HG02884 (cell line): Measurements from ENCODE around the gene PKIG.

Experiments used
- ATAC-seq: cut with Tn5 transposase; IDR thresholded peaks from one replicate; pipeline ENCODE4 v1.9.1; 2021; ENCODE audit warnings: mild to moderate bottlenecking, moderate library complexity; ENCODE audit not compliant: unreplicated experiment

PKIG gene

DNA sequence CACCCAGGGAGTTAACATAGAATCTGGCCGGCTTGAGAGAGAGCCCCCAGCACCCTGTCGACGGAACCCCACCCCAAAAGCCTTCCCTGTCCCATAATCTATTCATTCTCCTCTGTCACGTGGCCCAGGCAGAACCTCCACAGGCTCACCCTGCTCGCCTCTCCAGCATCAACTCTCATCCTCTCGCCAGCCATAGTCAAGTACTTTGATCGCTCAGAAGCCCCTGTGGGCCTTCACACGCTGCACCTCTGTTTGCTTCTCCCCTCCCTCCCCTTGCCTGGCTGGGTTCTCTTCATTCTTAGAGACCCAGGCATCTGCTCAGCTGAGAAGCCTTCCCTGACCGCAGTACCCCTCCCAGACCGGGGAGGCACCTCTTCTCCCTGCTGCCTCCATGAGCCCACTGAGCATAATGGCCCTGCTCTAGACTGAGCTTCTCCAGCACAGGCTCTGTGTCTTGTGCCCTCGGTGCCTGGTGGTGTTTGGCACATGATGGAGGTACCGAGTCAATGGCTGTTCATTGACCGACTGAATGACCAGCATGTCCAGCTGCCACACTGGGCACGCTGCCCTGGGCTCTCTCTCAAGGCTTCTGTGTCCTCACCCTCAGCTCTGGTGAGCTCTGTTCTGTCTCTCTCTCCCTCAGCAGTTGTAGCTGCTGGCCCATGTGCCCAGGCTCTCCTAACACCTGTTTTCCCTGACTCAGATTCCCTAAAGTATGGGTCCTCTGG lies 33.7 kb downstream of the PKIG start:
- ATAC-seq: no peak

DNA sequence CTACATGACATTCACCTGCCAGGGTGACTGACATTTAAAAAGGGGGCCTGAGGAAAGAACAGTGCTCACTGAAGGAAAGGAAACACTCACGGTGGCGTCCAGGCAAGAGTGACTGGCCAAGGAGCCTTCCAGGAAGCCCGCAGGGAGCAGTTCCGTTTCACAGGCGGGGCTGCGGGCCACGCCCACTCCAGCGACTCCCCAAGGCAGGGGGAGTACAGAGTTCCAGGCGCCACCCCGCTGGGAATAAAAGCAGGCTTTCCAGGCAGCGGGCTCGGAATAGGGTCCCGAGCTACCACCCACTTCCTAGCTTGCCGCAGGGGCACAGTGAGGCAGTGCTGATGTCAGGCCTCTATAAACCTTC lies 34.2 kb downstream of the PKIG start:
- ATAC-seq: no peak

DNA sequence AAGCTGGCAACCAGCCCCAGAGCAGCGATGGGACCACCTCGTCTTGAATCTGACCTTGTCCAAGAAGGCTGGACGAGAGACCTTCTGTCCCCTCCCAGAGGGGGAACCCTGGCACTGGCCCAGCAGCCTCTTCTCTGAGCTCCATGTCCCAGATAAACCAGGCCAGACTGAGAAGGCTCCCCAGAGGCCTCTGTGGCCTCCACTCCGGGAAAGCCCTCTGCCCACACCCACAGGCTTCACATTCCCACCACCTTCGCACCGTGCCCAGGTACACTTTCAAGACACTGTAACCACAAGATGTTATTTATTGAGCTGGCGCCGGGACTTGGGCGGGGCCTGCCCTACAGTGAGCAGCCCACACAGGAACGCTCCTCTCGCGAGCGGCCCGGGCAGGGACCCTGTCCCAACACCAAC lies 35.9 kb downstream of the PKIG start:
- ATAC-seq: no peak

DNA sequence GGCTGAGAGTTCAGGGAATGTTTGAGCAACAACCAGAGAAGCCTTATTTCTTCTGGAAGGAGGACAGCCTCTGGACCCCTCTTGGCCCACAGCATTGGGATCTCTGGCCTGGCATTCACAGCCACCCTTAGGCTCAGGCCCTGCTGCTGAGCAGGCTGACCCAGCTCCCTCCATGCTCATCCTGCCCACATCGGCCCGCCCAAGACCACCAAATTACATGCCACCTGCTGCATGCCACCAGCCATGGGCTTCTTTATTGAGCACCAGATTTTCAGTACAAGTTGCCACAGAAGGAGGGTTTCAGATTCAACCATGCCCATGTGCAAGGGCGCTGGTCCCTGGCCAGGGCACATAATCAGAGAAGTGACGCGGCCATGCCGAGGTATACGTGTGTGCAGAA lies 36.9 kb downstream of the PKIG start:
- ATAC-seq: no peak

DNA sequence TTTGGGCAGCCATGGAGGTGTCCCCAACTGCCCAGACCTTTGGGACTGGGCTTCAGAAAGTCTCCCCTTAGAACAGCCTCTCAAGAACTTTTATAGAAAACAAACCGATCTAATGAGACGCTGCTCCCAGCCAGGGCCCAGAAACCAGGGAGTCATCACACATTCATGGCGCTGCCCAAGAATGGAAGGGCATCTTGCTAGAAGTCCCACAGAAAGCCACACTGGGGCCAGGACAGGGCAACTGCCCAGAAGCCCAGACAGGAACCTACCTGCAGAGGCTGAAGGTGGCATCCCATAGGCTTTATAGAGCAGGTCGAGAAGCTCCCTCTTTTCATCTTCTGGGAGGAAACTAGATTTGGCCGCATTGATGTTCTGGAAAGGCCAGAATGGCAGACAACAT lies 37.7 kb downstream of the PKIG start:
- ATAC-seq: no peak

DNA sequence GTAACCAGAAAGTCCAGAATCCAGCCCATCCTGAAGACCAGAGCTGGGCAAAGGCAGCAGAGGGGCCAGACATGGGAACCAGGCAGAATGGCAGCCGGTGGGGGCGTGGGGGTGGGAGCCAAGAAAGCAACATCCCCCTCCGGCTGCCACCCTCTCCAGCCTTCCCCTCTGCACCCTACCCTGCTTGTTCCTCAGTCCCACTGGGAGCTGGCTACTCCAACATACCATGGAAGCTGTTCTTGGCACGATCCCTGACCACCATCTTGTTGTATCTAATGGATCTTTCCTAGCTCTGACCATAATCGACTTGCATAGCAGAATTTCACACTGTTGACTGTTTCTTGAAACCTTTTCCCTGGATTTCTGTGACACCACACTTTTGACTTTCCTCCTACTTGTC lies 38.9 kb downstream of the PKIG start:
- no peak for ATAC-seq

DNA sequence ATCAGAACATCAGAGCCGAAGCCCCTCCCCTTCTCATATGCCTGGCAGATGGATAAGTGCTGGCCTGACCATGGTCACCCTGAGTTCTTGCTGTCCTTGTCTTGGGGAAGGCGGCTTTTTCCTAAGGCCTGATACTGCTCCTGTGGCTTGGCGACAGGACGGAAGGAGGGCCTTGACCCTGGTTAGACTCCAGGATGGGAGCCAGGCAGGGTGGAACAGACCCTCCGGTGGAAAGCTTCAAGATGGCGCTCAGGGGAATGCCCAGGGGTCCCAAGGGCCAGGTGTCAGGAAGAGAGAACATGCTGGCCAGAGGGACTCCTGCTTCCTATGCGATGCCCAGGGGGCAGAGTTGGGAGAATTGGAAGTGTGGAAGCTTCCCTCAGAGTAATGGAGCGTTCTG lies 39.6 kb downstream of the PKIG start:
- no peak for ATAC-seq

DNA sequence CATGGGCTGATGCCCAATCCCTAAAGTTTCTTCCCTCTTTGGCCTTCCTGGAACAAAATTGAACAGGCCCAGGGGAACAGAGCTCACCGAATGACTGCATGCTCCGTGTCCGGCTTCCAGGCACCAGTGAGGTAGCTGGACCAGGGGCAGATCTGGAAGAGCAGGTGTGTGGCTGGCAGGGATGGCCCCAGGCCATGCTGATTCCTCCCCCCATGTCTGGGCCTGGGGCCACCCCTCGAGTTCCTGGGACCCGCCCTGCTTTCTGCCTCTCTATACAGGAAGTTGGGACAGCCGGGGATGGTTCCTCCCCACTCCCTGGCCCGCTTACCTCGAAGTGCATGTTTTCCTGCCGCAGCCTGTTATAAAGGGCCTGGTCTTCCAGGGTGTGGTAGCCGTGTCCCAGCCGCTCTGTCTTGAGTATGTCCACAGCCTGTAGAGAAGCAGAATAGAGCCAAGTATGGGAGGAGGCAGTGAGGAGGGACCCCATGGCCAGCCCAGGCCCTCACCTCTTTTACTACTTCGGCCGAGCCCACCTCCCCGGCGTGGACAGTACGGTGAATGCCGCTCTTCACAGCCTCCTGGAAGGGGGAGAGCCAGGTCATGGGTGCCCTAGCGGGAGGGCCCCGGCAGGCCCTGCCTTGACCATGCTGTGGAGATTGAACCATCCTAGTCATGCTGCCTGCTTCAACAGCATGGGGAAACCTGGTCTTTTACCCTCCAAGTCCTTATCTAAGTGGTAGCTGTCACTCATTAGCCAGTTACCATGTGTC lies 40.3 kb downstream of the PKIG start:
- no peak for ATAC-seq

DNA sequence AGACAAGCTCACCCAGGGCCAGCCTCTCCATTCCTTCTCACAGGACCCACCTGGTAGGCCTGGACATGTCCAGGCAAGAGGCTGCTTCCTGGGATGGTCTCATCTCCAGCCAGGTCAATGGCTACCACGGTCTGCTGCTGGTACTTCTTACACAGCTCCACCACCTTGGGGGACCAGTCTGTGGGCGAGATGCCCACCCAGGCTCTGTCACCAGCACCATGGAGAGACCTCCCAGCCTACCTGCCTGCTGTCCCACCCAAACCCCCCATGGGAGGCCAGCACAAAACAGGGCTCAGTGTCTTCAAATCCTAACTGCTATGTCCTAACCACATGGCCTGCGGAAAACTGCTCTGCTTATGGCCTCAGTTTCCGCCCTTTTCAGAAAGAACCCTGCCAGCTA lies 41.8 kb downstream of the PKIG start:
- no peak for ATAC-seq

DNA sequence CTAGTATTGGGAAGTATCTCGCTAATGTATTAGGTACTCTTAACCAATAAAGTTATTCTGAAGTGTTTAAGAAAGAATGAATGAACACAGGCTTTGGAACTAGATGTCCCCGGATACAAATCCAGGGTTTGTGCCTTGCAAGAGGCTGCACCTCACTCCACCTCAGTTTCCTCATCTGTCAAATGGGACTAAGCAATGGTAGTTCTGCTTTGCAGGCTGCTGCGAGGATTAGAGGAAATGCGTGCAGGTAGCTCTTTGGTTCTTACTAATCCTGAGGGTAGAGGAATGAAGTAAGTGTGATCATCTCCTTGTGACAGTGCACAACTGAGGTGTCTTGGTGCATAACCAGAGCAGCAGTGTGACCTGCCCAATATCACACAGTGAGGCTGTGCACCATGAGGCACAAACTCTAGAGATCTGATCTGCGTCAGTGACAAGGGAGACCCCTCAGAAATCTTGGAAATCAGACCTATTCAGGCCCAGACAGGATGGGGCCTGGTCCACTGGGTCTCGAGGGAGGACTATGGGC lies 42.4 kb downstream of the PKIG start:
- no peak for ATAC-seq

DNA sequence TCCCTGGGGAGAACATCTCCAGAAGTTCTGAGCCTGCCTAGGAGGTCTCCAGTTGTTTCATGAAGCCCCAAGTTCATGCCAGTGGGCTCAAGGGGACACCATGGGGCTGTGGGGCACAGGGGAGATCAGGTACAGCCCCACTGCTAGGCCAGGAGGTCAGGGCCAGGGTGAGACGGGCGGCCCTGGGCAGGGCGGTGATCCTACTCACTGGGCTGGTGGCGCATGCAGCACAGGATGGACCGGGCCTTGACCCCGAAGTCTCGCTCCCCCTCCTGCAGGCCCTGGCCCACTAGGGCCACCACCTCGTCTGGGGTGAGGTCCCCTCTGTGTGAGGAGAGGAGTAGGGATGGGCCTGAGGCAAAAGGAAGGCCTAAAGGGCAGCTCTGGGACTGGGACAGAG lies 43.0 kb downstream of the PKIG start:
- ATAC-seq: no peak

DNA sequence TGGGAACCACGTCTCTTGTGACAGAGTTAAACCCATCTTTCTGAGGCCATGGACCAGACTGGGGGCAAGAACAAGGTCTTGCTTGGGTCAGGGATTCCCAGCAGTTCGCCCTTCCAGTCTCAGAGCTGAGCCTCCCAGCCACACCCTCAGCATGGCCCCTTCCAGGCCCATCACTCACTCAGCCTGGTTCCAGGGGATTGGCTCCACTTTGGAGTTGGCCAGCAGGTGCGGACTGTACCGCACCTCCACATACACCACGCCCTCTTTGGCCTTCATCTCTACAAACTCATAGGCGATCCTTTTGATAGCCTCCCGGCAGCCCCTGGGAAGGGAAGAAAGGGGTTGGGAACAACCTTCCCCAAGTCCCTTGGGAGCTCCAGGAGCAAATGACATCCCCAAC lies 43.9 kb downstream of the PKIG start:
- ATAC-seq: no peak

DNA sequence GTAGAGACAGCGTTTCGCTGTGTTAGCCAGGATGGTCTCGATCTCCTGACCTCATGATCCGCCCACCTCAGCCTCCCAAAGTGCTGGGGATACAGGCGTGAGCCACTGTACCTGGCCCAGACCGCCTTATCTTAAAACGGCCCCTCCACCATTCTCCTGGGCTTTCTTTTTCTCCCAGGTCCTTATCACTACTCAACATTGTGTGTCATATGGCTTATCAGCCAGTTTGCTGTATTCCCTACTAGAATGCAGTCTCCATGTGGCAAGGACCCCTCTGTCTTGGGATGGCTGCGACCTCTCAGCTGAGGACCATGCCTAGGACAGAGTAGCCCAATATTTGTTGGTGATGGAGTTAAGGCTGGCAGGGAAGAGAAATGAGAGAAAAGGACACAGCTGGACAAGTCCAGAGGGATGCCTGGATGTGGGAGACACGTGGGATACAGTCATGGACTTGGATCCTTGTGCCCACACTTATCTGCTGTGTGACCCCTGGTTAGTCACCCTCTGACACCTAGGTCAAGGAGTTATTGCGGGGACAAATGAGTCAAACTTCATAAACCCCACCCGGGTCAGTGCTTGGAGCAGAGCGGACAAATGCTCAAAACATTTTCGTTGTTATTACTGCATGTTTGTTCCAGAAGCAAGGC lies 45.1 kb downstream of the PKIG start:
- ATAC-seq: no peak

DNA sequence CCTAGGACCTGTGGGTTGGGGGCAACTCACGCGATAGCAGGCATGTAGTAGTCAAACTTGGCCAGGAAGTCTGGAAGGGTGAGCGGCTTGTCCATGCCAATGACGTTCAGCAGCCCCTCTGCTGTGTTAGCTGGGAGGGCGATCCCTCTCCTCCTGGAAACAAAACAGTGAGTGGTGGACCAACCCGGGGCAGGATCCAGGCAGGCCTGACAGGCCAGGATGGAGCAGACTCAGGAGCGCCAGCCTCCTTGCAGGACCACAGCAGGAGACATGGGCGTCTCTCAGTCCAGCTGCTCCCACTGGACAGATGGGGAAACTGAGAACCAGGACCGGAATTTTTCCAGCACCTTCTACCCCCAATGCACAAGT lies 46.6 kb downstream of the PKIG start:
- ATAC-seq: no peak

DNA sequence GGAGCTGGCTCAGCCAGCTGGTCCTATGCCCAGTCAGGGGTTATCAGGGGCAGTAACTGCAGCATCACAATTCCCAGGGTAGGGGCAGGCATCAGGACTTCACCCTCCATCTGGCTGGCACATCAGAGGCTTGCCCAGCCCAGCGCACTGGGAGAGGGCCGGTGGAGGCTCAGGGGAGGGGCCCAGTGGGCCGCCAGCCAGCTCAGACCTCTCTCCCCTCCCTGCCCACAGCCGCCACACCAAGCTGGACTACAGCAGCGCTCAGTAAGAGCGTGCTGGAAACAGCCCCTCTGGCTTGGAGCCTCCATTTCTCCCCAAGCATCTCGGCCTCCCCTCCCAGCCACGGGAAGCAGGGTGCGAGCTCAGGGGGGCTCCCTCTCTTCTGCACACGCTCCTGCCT lies 47.2 kb downstream of the PKIG start:
- no peak for ATAC-seq

DNA sequence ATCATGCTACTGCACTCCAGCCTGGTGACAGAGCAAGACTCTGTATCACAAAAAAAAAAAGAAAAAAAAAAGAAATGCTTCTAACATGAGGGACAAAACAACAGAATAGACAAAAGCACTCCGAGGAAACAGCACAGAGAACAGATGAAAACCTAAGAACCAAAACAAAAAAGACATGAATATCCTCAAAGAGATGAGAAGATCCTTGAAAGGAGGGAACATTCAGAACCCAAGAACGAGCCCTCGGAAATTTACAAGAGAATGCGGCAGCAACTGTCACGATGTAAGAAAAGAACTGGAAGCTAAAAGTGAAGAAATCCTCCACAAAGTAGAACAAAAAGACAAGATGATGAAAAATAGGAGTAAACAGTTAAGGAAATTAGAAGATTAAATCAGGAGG lies 47.9 kb downstream of the PKIG start:
- ATAC-seq: no peak

DNA sequence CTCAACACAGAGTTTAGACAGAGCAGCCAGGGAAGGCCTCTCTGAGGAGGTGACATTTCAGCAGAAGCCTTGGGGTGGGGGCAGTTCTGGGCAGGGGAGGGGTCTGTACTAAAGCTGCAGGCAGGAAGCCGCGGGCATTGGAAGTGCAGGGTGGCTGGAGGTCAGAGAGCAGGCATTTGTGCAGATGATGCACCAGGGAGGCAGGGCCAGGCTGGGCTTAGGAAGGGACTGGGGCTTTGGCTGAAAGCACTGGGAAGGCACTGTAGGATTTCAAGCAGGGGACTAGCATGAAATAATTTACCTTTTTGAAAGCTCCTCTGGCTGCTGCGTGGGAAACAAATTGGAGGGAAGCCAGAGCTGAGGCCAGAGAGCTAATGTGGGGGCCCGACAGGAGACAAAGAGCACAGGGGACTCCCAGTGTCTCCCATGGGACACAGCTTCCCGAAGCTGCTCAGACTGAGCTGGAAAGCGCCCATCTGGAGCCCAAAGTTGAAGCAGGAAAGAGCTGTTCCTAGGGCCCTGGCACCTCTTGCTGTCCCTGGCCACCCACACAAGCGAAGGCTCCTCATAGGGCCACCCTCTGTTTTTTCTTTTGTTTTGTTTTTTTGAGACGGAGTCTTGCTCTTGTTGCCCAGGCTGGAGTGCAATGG lies 49.8 kb downstream of the PKIG start:
- ATAC-seq: no peak

DNA sequence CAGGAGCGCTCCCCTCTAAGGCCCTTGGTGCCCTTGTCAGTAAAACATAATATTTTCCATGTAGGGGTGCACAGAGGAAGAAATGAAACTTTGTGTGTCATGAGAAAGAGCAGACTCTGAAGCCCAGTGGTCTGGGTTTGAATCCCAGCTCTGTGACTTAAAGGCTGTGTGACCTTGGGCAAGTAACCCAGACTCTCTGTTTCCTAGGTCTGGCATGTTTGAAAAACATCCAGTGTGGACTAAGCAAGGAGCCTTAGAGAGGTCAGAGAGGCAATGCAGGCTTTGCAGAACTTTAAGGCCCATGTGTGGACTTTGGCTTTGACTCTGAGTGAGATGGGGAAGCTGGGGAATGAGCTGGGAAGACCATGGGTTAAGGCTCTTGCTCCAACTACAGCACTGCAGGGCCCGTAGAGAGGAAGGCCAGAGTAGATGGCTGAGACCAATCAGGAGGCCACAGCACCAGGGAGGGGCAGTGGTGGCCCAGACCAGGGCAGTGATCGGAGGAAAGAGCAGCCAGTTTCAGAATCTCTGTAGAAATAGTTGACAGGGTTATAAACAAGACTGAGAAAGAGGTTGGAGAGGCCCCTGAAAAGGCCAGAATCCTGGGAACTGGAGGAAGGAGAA lies 50.9 kb downstream of the PKIG start:
- ATAC-seq: no peak

DNA sequence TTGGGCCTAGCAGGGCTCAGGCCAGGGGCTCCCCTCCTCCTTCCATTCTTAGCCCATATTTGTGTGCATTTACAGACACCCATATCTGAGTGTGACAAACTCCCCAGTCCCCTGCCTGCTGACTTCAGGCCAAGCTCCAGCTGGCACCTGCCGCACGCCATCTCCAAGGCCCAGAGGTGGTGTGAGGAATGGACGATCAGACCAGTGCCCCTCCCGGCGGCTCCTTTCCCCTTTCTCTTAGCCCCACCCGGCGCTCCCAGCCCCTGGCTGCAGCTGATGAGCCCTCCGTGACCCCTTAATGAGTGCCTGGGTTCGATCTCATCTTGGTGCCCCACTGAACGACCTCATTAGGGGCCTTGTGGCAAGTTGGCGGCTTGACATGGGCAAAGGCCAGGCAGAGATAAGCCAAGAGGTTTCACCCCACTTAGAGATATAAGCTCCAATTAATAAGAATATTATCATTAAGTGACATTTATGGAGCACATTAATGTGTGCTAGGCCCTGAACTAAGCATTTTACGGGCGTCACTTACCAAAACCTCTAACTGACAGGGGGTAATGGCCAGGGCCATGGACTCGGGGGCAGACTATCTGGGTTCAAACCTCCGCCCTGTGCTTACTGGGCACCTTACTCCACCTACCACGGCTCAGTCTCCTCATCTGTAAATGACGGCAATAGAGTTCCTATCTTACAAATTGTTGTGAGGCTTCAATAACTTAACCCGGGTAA lies 51.7 kb downstream of the PKIG start:
- no peak for ATAC-seq

DNA sequence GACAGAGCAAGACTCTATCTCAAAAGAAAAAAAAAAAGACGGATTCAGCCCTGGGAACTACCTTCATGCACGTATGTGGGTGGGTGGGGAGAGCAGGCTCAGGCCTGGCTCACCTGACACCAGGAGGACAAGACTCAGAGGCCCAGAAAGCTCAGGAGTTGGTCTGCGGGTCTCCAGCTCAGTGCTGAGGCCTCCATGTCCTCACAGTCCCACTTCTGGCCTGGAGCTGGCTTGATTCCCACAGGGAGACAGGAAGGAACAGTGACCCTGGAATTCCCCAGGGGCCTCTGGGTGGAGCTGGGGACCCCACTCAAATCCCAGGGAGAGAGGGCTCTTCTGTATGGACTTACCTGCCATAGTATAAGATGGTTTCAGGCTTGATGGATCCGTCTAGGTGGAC lies 53.5 kb downstream of the PKIG start:
- ATAC-seq: no peak
